Putamen (tissue), 1 donor: ENCODE data around the gene PSMB5.

ENCODE experiments used
- DNase-seq: peaks from one replicate; pipeline ENCODE4 v3.0.0-alpha.2; 2016; ENCODE audit warnings: low spot score

The PSMB5 gene

GRCh38 chr14:23058654-23059504 lies 24.2 kb upstream of the PSMB5 start:
- no peak for DNase-seq

GRCh38 chr14:23057757-23058653 lies 23.3 kb upstream of the PSMB5 start:
- peak; percentile 78 for DNase-seq

GRCh38 chr14:23056956-23057756 lies 22.5 kb upstream of the PSMB5 start, which contains the start of gene CDH24:
TSS of gene CDH24 (minus strand) at chr14:23057520. CDS start at chr14:23055733, 1,787 bp downstream.
- DNase-seq, result no peak

GRCh38 chr14:23056145-23056955 lies 21.6 kb upstream of the PSMB5 start:
- no peak for DNase-seq

GRCh38 chr14:23055621-23056144 lies 21.0 kb upstream of the PSMB5 start:
- no peak for DNase-seq

- DNase-seq, result no peak
Measured at GRCh38 chr14:23055147-23055550, 20.4 kb upstream of the PSMB5 start.

GRCh38 chr14:23054000-23054811 lies 19.5 kb upstream of the PSMB5 start:
- DNase-seq, result no peak

- no peak for DNase-seq
Measured at GRCh38 chr14:23053426-23053825, 18.7 kb upstream of the PSMB5 start.

GRCh38 chr14:23052671-23053070 lies 18.0 kb upstream of the PSMB5 start:
- no peak for DNase-seq

GRCh38 chr14:23052182-23052623 lies 17.5 kb upstream of the PSMB5 start:
- DNase-seq, result no peak

- DNase-seq, result no peak
Measured at GRCh38 chr14:23051141-23052057, 16.7 kb upstream of the PSMB5 start.

- DNase-seq, result no peak
Measured at GRCh38 chr14:23049011-23049410, 14.3 kb upstream of the PSMB5 start.

GRCh38 chr14:23047751-23048693 lies 13.3 kb upstream of the PSMB5 start:
- DNase-seq, result no peak

GRCh38 chr14:23047034-23047634 lies 12.4 kb upstream of the PSMB5 start:
- no peak for DNase-seq

GRCh38 chr14:23045419-23046357 lies 11.0 kb upstream of the PSMB5 start:
- DNase-seq, result no peak

GRCh38 chr14:23044840-23045239 lies 10.1 kb upstream of the PSMB5 start:
- no peak for DNase-seq
